ENCODE data around the gene ZNF76. TPM values are rescaled to one million over a fixed set of nuclear protein-coding genes. Genes with fewer than 3 reads are reported as not detected.

The ZNF76 gene
- total RNA-seq, 3 donors from 2014 or later = 22.9 to 24.3 (median 24.1) TPM

DNA sequence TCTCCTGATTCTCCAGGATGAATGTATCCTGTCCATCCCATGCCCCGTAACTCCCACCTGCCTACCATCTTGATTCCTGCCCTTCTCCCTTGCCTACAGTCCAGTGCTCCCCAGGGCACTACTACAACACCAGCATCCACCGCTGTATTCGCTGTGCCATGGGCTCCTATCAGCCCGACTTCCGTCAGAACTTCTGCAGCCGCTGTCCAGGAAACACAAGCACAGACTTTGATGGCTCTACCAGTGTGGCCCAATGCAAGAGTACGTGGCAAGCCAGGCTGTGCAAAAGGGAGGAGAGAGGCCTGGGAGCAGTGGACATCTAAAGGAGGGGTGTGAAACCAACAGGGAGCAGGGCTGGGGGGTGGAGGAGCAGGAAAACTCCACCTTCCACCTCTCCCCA is 15.0 kb upstream of the ZNF76 start:
- H3K27me3 Mint-ChIP-seq (ENCODE audit: low read depth) = no peaks in the 10 kb centered on the region
- peaks cover 6% of the 10 kb centered on the region for H3K36me3 Mint-ChIP-seq (ENCODE audit: insufficient read depth)
- no peak overlapping the region for H3K4me3 Mint-ChIP-seq
- H3K9me3 Mint-ChIP-seq = no peaks in the 10 kb centered on the region
- DNase-seq (no peak), ATAC-seq (no peak)
- H3K4me1 Mint-ChIP-seq (ENCODE audit: low read depth) = peaks cover 10% of the 10 kb centered on the region

GRCh38 chr6:35247642-35248231 is 11.8 kb upstream of the ZNF76 start:
- Mint-ChIP-seq H3K27me3 (ENCODE audit: low read depth) (no peaks in the 10 kb centered on the region), H3K4me3 (no peak overlapping the region), H3K36me3 (ENCODE audit: insufficient read depth) (peaks cover 10% of the 10 kb centered on the region), H3K9me3 (no peaks in the 10 kb centered on the region), H3K4me1 (ENCODE audit: low read depth) (peaks cover 10% of the 10 kb centered on the region)
- no peak for DNase-seq
- ATAC-seq = peak; percentile 14 to 18

- no peaks in the 10 kb centered on the region for H3K9me3 Mint-ChIP-seq
- peaks cover 10% of the 10 kb centered on the region for H3K4me1 Mint-ChIP-seq (ENCODE audit: low read depth)
- no peaks in the 10 kb centered on the region for H3K27me3 Mint-ChIP-seq (ENCODE audit: low read depth)
- ATAC-seq (no peak), DNase-seq (no peak)
- no peak overlapping the region for H3K4me3 Mint-ChIP-seq
- H3K36me3 Mint-ChIP-seq (ENCODE audit: insufficient read depth) = peaks cover 10% of the 10 kb centered on the region
Observed at GRCh38 chr6:35248300-35248699, 11.2 kb upstream of the ZNF76 start.

DNA sequence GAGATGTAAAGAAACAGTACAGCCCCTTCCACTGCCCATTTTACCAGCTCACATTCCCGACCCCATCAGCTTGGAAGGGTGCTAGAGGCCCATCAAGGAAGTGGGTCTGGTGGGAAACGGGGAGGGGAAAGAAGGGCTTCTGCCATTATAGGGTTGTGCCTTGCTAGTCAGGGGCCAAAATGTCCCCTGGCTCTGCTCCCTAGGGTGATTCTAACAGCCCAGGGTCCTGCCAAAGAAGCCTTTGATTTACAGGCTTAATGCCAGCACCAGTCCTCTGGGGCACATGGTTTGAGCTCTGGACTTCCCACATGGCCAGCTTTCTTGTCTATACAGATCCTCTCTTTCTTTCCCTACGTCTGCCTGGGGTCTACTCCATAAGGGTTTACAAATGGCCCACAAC is 10.6 kb upstream of the ZNF76 start:
- no peak for ATAC-seq
- H3K4me3 Mint-ChIP-seq = no peak overlapping the region
- DNase-seq = no peak

GRCh38 chr6:35251949-35252348 is 7.6 kb upstream of the ZNF76 start:
- Mint-ChIP-seq H3K9me3 (no peaks in the 10 kb centered on the region), H3K4me1 (ENCODE audit: low read depth) (peaks cover 10% of the 10 kb centered on the region), H3K36me3 (ENCODE audit: insufficient read depth) (peaks cover 5% of the 10 kb centered on the region), H3K27me3 (ENCODE audit: low read depth) (no peaks in the 10 kb centered on the region), H3K4me3 (no peak overlapping the region)
- ATAC-seq (no peak), DNase-seq (no peak)

More for the DNA sequence above, 10.6 kb upstream of the ZNF76 start:
- Mint-ChIP-seq H3K27me3 (ENCODE audit: low read depth) (no peaks in the 10 kb centered on the region), H3K9me3 (no peaks in the 10 kb centered on the region), H3K36me3 (ENCODE audit: insufficient read depth) (peaks cover 10% of the 10 kb centered on the region), H3K4me1 (ENCODE audit: low read depth) (peaks cover 10% of the 10 kb centered on the region)

- Mint-ChIP-seq H3K27me3 (ENCODE audit: low read depth) (no peaks in the 10 kb centered on the region), H3K36me3 (ENCODE audit: insufficient read depth) (peaks cover 5% of the 10 kb centered on the region), H3K9me3 (no peaks in the 10 kb centered on the region), H3K4me3 (no peak overlapping the region), H3K4me1 (ENCODE audit: low read depth) (peaks cover 6% of the 10 kb centered on the region)
- ATAC-seq (no peak), DNase-seq (no peak)
Observed at GRCh38 chr6:35253249-35253648, 6.3 kb upstream of the ZNF76 start.

GRCh38 chr6:35258336-35258735 is 1.2 kb upstream of the ZNF76 start:
- ATAC-seq (no peak), DNase-seq (no peak)
- Mint-ChIP-seq H3K27me3 (ENCODE audit: low read depth) (no peaks in the 10 kb centered on the region), H3K9me3 (no peaks in the 10 kb centered on the region), H3K36me3 (ENCODE audit: insufficient read depth) (no peaks in the 10 kb centered on the region), H3K4me3 (peak overlapping the region; percentile 97), H3K4me1 (ENCODE audit: low read depth) (peaks cover 37% of the 10 kb centered on the region)

GRCh38 chr6:35258858-35259193 is 709 bp upstream of the ZNF76 start:
- H3K9me3 Mint-ChIP-seq = no peaks in the 10 kb centered on the region
- ATAC-seq (peak; percentile 30 to 39), DNase-seq (no peak)
- H3K36me3 Mint-ChIP-seq (ENCODE audit: insufficient read depth) = no peaks in the 10 kb centered on the region
- H3K27me3 Mint-ChIP-seq (ENCODE audit: low read depth) = no peaks in the 10 kb centered on the region
- peak overlapping the region; percentile 97 for H3K4me3 Mint-ChIP-seq
- peaks cover 40% of the 10 kb centered on the region for H3K4me1 Mint-ChIP-seq (ENCODE audit: low read depth)

DNA sequence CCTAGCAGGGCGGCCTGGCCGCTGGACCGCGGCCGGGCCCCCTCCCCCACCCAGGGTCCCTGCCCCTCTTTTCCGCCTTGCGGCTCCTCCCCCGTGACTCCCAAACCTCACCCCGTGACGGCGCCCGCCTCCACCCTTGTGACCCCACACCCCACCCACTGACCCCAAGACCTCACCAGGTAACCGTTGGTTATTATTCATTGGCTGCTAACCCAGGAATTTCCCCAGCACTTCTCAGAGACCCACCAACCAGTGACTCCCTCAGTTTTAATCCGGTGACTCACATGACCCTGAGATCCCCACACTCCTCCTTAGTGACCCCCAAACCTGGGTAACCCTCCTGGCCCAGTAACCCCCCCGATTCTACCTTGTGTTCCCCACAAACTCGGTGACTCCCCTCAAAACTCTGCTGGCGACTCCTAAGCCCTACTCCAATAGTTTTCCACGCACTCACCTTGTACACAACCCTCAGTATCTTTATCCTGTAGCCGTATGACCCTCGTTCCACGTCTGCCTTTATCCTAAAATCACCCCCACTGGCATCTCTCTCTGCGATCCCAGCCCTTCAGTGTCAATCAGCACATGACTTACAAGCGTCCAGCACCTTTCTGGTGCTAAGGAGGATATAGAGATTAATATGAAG is 534 bp downstream of the ZNF76 start:
- Mint-ChIP-seq H3K9me3 (no peaks in the 10 kb centered on the region), H3K4me1 (ENCODE audit: low read depth) (peaks cover 48% of the 10 kb centered on the region), H3K27me3 (ENCODE audit: low read depth) (no peaks in the 10 kb centered on the region), H3K36me3 (ENCODE audit: insufficient read depth) (no peaks in the 10 kb centered on the region), H3K4me3 (peak overlapping the region; percentile 84)
- ATAC-seq = peak; percentile 51 to 59
- peak; percentile 78 for DNase-seq

DNA sequence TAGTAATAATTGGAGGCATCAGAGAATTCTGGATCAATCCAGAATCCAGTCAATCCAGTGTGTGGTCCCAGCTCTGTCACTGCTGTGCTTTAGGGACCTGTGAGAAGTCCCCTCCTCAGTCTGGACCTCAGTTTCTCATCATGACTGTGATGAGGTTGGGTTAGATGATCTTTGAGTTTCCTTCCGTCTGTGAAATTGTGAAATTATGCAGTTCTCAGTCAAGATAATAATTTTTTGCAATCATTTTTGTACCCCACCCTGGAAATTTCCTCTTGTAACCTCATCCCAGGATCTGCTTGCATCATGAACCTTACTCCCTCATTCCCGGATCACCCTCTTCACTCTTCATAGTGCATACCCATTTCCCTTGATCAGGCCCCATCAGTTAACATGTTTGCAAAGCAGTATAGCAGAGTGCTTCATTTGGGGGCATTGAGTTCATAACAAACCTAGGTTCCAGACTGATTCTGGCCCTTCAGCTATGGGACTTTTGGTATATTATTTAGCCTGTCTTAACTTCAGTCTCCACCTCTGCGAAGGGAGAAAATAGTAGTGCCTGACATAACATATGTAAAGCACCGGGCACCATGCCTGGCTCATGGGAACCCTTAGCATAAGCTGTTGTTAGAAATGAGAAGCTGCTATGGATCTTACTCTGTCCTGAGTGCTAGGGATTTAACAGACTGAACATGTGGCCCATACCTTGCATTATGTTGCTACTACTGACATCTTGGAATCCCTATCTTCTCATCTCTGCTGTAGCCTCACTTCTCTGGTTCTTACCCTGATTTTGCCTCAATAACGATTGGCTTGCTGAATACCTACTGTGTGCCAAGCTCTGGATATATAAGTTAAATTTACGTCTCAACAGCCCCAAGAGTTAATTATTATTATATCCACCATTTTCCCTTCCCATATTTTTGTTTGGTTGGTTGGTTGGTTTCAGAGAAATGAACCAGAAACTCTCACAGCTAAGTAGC is 1.3 kb downstream of the ZNF76 start:
- H3K9me3 Mint-ChIP-seq = no peaks in the 10 kb centered on the region
- peaks cover 4% of the 10 kb centered on the region for H3K36me3 Mint-ChIP-seq (ENCODE audit: insufficient read depth)
- no peak for DNase-seq
- H3K4me1 Mint-ChIP-seq (ENCODE audit: low read depth) = peaks cover 53% of the 10 kb centered on the region
- no peak for ATAC-seq
- peak overlapping the region; percentile 84 for H3K4me3 Mint-ChIP-seq
- no peaks in the 10 kb centered on the region for H3K27me3 Mint-ChIP-seq (ENCODE audit: low read depth)

GRCh38 chr6:35262596-35262995 is 3.1 kb downstream of the ZNF76 start:
- H3K4me1 Mint-ChIP-seq (ENCODE audit: low read depth) = peaks cover 56% of the 10 kb centered on the region
- no peaks in the 10 kb centered on the region for H3K27me3 Mint-ChIP-seq (ENCODE audit: low read depth)
- ATAC-seq (no peak), DNase-seq (no peak)
- peaks cover 4% of the 10 kb centered on the region for H3K36me3 Mint-ChIP-seq (ENCODE audit: insufficient read depth)
- no peak overlapping the region for H3K4me3 Mint-ChIP-seq
- no peaks in the 10 kb centered on the region for H3K9me3 Mint-ChIP-seq

DNA sequence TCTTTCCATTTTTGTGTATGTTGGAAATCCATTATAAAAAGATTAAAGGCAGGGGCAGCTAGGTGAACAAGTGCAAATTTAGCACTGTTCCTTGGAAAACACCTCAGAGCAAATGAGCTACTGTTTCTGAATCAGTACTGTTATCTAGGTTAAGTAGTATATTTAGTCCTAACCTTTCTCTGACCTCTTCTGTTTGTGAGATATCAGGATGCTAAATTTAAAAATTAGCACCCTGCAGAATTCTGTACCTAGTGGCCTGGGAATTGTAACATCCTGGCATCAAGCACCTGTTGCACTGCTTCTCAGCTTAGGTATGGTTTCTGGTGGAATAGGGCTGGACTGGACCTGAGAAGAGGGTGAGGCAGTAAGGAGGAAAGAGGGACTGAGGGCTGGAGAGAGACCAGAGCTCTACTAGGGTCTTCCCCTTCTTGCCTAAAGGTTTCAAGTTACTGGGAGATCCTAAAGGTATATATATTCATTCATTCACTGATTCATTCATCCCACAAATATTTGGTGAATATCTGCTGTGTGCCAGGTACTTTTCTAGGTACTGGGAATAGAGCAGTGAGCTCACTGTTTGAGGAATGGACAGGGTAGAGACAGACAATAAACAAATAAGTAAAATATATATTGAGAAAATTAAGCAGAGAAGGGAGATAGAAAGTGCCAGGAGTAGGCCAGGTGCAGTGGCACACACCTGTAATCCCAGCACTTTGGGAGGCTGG is 5.2 kb downstream of the ZNF76 start:
- Mint-ChIP-seq H3K27me3 (ENCODE audit: low read depth) (no peaks in the 10 kb centered on the region), H3K4me3 (no peak overlapping the region), H3K9me3 (no peaks in the 10 kb centered on the region), H3K4me1 (ENCODE audit: low read depth) (peaks cover 50% of the 10 kb centered on the region), H3K36me3 (ENCODE audit: insufficient read depth) (peaks cover 4% of the 10 kb centered on the region)
- DNase-seq (no peak), ATAC-seq (no peak)

GRCh38 chr6:35265523-35265922 is 6.0 kb downstream of the ZNF76 start:
- H3K36me3 Mint-ChIP-seq (ENCODE audit: insufficient read depth) = peaks cover 7% of the 10 kb centered on the region
- H3K4me1 Mint-ChIP-seq (ENCODE audit: low read depth) = peaks cover 44% of the 10 kb centered on the region
- H3K4me3 Mint-ChIP-seq = no peak overlapping the region
- no peaks in the 10 kb centered on the region for H3K9me3 Mint-ChIP-seq
- no peaks in the 10 kb centered on the region for H3K27me3 Mint-ChIP-seq (ENCODE audit: low read depth)
- ATAC-seq = no peak
- no peak for DNase-seq

DNA sequence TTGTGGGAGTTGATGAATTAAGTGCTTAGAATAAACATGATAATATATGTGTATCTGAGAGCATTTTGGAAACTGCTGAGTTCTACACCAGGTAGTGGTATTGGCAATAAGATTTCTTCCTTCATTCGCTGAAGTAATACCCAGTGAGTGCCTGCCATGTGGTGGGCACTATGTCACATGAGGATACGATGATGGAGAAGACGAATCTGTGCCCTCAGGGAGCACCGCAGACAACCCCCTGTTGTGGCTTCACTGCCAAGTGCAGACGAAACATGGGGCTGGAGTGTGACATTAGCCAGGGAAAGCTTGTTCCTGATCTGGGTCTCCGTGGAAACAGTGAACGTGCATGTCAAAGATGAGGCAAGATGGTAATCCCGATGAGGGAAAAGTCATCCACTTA is 7.9 kb downstream of the ZNF76 start:
- no peak for DNase-seq
- peaks cover 30% of the 10 kb centered on the region for H3K4me1 Mint-ChIP-seq (ENCODE audit: low read depth)
- ATAC-seq = no peak
- H3K4me3 Mint-ChIP-seq = no peak overlapping the region
- peaks cover 12% of the 10 kb centered on the region for H3K36me3 Mint-ChIP-seq (ENCODE audit: insufficient read depth)
- H3K27me3 Mint-ChIP-seq (ENCODE audit: low read depth) = no peaks in the 10 kb centered on the region
- no peaks in the 10 kb centered on the region for H3K9me3 Mint-ChIP-seq
